Ovary (tissue), 3 donors: ENCODE measurements around the gene PCDHA1.

Source experiments
- CTCF ChIP-seq, 3 donors: fragments of 450-650 bp in 2 of 3; fragments of 200-600 bp in 1 of 3; IDR thresholded peaks; one replicate each; pipeline versions ENCODE4 v1.5.1 to v1.8.0; 2016 to 2022; ENCODE audit warnings: antibody characterized with exemption in 3 of 3, mild to moderate bottlenecking in 1 of 3
- EP300 ChIP-seq: sonication (generic); formaldehyde crosslinking; IDR thresholded peaks from one replicate; pipeline ENCODE4 v1.6.1; 2017; ENCODE audit warnings: antibody characterized with exemption
- POLR2A ChIP-seq: fragments of 450-650 bp; IDR thresholded peaks from one replicate; pipeline ENCODE4 v1.6.1; 2017; ENCODE audit warnings: antibody characterized with exemption, mild to moderate bottlenecking, moderate library complexity
- donor health status: DM: no; HTN: no; CAD: no.

DNA sequence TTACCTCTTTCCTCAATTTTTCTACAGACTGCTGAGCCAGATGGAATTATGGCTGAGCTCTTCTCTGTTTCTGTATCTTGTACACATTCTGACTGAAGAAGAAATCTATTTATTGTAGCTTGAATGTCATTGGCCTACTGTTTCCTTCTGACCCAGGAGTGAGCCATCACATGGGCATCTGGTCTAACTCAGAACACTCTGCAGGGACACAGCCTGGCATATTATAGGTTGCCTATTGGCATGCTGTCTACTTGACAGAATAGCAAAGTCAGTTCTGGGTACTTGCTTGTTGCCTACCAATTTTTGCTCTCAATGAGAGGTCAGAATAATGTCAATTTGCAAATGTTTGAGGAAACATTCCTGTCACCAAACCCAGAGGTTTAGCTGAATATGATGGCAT, 187.6 kb downstream of the PCDHA1 start:
- TF ChIP-seq CTCF (IDR thresholded peaks at IDR 0.05) (no peak), POLR2A (no peak), EP300 (no peak)
